SK-N-SH (cell line): Measurements from ENCODE around the gene CSRNP3.
"Not testable (repeated sequence)": the region's sequence is repeated elsewhere in the genome, so short reads cannot be mapped to it uniquely, and the experiment has no call there.

Experiments used
- EZH2phosphoT487 ChIP-seq: fragments of 200-600 bp; sonication (generic); IDR thresholded peaks from 2 replicates; pipeline ENCODE4 v1.6.1; 2017; ENCODE audit warnings: low read depth, mixed run types, mild to moderate bottlenecking, antibody characterized with exemption, moderate library complexity, borderline replicate concordance
- FOXJ3 ChIP-seq: sonication (generic); formaldehyde crosslinking; IDR thresholded peaks from 2 replicates; pipeline ENCODE4 v1.5.1; 2020; ENCODE audit warnings: mild to moderate bottlenecking, missing genetic modification reagents
- GABPA ChIP-seq: IDR thresholded peaks from 2 replicates; pipeline ENCODE4 v1.4.0; 2012; ENCODE audit warnings: low read depth, mild to moderate bottlenecking
- JUND ChIP-seq: IDR thresholded peaks from 2 replicates; pipeline ENCODE4 v1.4.0; 2012
- SIN3A ChIP-seq: IDR thresholded peaks from 2 replicates; pipeline ENCODE4 v1.6.1; 2012; ENCODE audit warnings: low read depth, mild to moderate bottlenecking, low read length, moderate library complexity, borderline replicate concordance
- TEAD4 ChIP-seq: IDR thresholded peaks from 2 replicates; pipeline ENCODE4 v1.4.0; 2012; ENCODE audit warnings: mild to moderate bottlenecking, borderline replicate concordance; ENCODE audit not compliant: insufficient read depth
- YY1 ChIP-seq: IDR thresholded peaks from 2 replicates; pipeline ENCODE4 v1.4.0; 2012; ENCODE audit warnings: low read depth, mild to moderate bottlenecking
- TF ChIP-seq, protein P1 (sequence below): fragments of 200-600 bp; sonication (generic); IDR thresholded peaks from 2 replicates; pipeline ENCODE4 v1.6.1; 2017; ENCODE audit warnings: antibody characterized with exemption, mild to moderate bottlenecking, moderate library complexity
- TF ChIP-seq, protein P2 (sequence below): IDR thresholded peaks from 2 replicates; pipeline ENCODE4 v1.4.0; 2012; ENCODE audit warnings: low read depth
- TF ChIP-seq, protein P3 (sequence below): IDR thresholded peaks from 2 replicates; pipeline ENCODE4 v1.4.0; 2012; ENCODE audit warnings: low read depth, borderline replicate concordance

DNA sequence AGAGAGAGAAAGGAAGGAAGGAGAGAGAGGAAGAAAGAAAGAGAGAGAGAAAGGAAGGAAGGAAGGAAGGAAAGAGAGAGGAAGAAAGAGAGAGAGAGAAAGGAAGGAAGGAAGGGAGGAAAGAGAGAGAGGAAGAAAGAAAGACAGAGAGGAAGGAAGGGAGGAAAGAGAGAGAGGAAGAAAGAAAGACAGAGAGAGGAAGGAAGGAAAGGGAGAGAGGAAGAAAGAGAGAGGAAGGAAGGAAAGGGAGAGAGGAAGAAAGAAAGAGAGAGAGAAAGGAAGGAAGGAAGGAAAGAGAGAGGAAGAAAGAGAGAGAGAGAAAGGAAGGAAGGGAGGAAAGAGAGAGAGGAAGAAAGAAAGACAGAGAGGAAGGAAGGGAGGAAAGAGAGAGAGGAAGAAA, 196.6 kb downstream of the CSRNP3 start:
- TF ChIP-seq EZH2phosphoT487; JUND; TEAD4; YY1; GABPA; SIN3A; FOXJ3 (CRISPR knock-in tag): not testable (repeated sequence)
- TF ChIP-seq, protein P1, sequence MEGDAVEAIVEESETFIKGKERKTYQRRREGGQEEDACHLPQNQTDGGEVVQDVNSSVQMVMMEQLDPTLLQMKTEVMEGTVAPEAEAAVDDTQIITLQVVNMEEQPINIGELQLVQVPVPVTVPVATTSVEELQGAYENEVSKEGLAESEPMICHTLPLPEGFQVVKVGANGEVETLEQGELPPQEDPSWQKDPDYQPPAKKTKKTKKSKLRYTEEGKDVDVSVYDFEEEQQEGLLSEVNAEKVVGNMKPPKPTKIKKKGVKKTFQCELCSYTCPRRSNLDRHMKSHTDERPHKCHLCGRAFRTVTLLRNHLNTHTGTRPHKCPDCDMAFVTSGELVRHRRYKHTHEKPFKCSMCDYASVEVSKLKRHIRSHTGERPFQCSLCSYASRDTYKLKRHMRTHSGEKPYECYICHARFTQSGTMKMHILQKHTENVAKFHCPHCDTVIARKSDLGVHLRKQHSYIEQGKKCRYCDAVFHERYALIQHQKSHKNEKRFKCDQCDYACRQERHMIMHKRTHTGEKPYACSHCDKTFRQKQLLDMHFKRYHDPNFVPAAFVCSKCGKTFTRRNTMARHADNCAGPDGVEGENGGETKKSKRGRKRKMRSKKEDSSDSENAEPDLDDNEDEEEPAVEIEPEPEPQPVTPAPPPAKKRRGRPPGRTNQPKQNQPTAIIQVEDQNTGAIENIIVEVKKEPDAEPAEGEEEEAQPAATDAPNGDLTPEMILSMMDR, result not testable (repeated sequence)
- TF ChIP-seq, protein P2, sequence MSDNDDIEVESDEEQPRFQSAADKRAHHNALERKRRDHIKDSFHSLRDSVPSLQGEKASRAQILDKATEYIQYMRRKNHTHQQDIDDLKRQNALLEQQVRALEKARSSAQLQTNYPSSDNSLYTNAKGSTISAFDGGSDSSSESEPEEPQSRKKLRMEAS, result not testable (repeated sequence)
- TF ChIP-seq, protein P3, sequence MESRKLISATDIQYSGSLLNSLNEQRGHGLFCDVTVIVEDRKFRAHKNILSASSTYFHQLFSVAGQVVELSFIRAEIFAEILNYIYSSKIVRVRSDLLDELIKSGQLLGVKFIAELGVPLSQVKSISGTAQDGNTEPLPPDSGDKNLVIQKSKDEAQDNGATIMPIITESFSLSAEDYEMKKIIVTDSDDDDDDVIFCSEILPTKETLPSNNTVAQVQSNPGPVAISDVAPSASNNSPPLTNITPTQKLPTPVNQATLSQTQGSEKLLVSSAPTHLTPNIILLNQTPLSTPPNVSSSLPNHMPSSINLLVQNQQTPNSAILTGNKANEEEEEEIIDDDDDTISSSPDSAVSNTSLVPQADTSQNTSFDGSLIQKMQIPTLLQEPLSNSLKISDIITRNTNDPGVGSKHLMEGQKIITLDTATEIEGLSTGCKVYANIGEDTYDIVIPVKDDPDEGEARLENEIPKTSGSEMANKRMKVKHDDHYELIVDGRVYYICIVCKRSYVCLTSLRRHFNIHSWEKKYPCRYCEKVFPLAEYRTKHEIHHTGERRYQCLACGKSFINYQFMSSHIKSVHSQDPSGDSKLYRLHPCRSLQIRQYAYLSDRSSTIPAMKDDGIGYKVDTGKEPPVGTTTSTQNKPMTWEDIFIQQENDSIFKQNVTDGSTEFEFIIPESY, result not testable (repeated sequence)
